A549 (cell line): Measurements from ENCODE around the gene CIAPIN1. TPM values are rescaled to one million over a fixed set of nuclear protein-coding genes. Genes with fewer than 3 reads are reported as not detected.

Experiments
- ATAC-seq, 2 experiments: fragments of 200-7000 bp in 1 of 2; fragments of >200 bp in 1 of 2; cut with Nextera tagmentation in 1 of 2; cut with Tn5 transposase in 1 of 2; 3 replicates each; pipeline versions ENCODE4 v1.8.0 to v1.9.1; 2018 to 2020; ENCODE audit warnings: mild to moderate bottlenecking in 1 of 2, moderate library complexity in 1 of 2
- CTCF ChIA-PET: fragments of 300-600 bp; sonication (Branson Sonifier 250); formaldehyde crosslinking; extraction: SDS; loops from one replicate; lab custom pipeline; 2021; ENCODE audit warnings: antibody characterized with exemption, inconsistent platforms; lab: Yijun Ruan, JAX
- POLR2A ChIA-PET: fragments of 350-600 bp; formaldehyde crosslinking; extraction: SDS; loops from one replicate; lab custom pipeline; 2021; ENCODE audit warnings: antibody characterized with exemption, inconsistent platforms; lab: Yijun Ruan, JAX
- DNase-seq, 2 experiments: peaks; one replicate each; pipeline versions ENCODE4 v3.0.0 to v3.0.0-alpha.2; 2011 to 2016; ENCODE audit warnings: low read depth in 1 of 2, low spot score in 1 of 2
- FAIRE-seq: peaks from 2 replicates; lab custom pipeline; 2011; peaks lifted over from hg19 to GRCh38; lab: Jason Lieb, UNC
- H3K27ac ChIP-seq, 2 experiments: fragments of >200 bp; sonication (Bioruptor Twin); formaldehyde crosslinking; 3 replicates each; pipeline ENCODE4 v1.5.1; 2016 to 2017
- H3K4me1 ChIP-seq: fragments of >200 bp; sonication (Bioruptor Twin); formaldehyde crosslinking; 3 replicates; pipeline ENCODE4 v1.6.1; 2016
- H3K4me2 ChIP-seq: fragments of >200 bp; sonication (Bioruptor Twin); formaldehyde crosslinking; 3 replicates; pipeline ENCODE4 v1.6.1; 2016
- H3K4me3 ChIP-seq: fragments of >200 bp; sonication (Bioruptor Twin); formaldehyde crosslinking; 3 replicates; pipeline ENCODE4 v1.5.1; 2016
- H3K9me3 ChIP-seq: fragments of >200 bp; sonication (Bioruptor Twin); formaldehyde crosslinking; 3 replicates; pipeline ENCODE4 v1.6.1; 2016
- BCL3 ChIP-seq: fragments of >200 bp; sonication (Bioruptor Twin); formaldehyde crosslinking; IDR thresholded peaks from 3 replicates; pipeline ENCODE4 v1.6.1; 2016
- CBX8 ChIP-seq: fragments of 200-600 bp; sonication (generic); IDR thresholded peaks from 2 replicates; pipeline ENCODE4 v1.6.1; 2016
- CHD4 ChIP-seq: fragments of 200-600 bp; sonication (generic); IDR thresholded peaks from 2 replicates; pipeline ENCODE4 v1.6.1; 2016; ENCODE audit warnings: antibody characterized with exemption, mild to moderate bottlenecking, borderline replicate concordance
- CTCF ChIP-seq: fragments of >200 bp; sonication (Bioruptor Twin); formaldehyde crosslinking; IDR thresholded peaks from 3 replicates; pipeline ENCODE4 v1.5.1; 2016
- E2F6 ChIP-seq: IDR thresholded peaks from 2 replicates; pipeline ENCODE4 v1.6.1; 2012; ENCODE audit warnings: low read depth, borderline replicate concordance
- ELK1 ChIP-seq: fragments of 150-350 bp; IDR thresholded peaks from 2 replicates; pipeline ENCODE4 v1.6.1; 2014; ENCODE audit warnings: low read depth, mild to moderate bottlenecking, low read length
- EP300 ChIP-seq, 2 experiments: fragments of >200 bp; sonication (Bioruptor Twin); formaldehyde crosslinking; IDR thresholded peaks; 2 replicates in 1 of 2; 3 replicates in 1 of 2; pipeline ENCODE4 v1.6.1; 2016 to 2017
- ESRRA ChIP-seq: fragments of 150-350 bp; IDR thresholded peaks from 2 replicates; pipeline ENCODE4 v1.6.1; 2014; ENCODE audit warnings: mild to moderate bottlenecking, low read length, borderline replicate concordance
- HMGXB4 ChIP-seq: fragments of 250-450 bp; sonication (Bioruptor Pico); IDR thresholded peaks from 2 replicates; pipeline ENCODE4 v1.5.0; 2021; ENCODE audit warnings: mild to moderate bottlenecking, moderate library complexity, borderline replicate concordance
- HOXB13 ChIP-seq: fragments of 250-450 bp; sonication (Bioruptor Pico); IDR thresholded peaks from 2 replicates; pipeline ENCODE4 v1.5.0; 2020; ENCODE audit warnings: low read depth, mild to moderate bottlenecking, moderate library complexity
- KDM1A ChIP-seq: fragments of 200-600 bp; sonication (generic); IDR thresholded peaks from 2 replicates; pipeline ENCODE4 v1.6.1; 2016; ENCODE audit warnings: low read depth, mild to moderate bottlenecking
- KDM5A ChIP-seq: fragments of 200-600 bp; sonication (generic); IDR thresholded peaks from 2 replicates; pipeline ENCODE4 v1.6.1; 2016; ENCODE audit warnings: antibody characterized with exemption, mild to moderate bottlenecking
- MAFK ChIP-seq: fragments of 450-650 bp; IDR thresholded peaks from 2 replicates; pipeline ENCODE4 v1.6.1; 2014; ENCODE audit not compliant: partially characterized antibody
- MYC ChIP-seq: IDR thresholded peaks from 2 replicates; pipeline ENCODE4 v1.6.1; 2012; ENCODE audit warnings: mild to moderate bottlenecking, inconsistent platforms, low read length, improper control_type of control experiment, borderline replicate concordance
- NFE2L2 ChIP-seq: fragments of 150-350 bp; conservative IDR thresholded peaks from 2 replicates; pipeline ENCODE4 v1.6.1; 2014; ENCODE audit warnings: low read length
- NPAS2 ChIP-seq: fragments of 250-450 bp; sonication (Bioruptor Pico); IDR thresholded peaks from 2 replicates; pipeline ENCODE4 v1.8.0; 2022; ENCODE audit warnings: mild to moderate bottlenecking, moderate library complexity, borderline replicate concordance
- POLR2AphosphoS2 ChIP-seq: conservative IDR thresholded peaks from 2 replicates; pipeline ENCODE4 v1.6.1; 2012; ENCODE audit warnings: low read length, improper control_type of control experiment, inconsistent platforms
- RAD21 ChIP-seq, 2 experiments: fragments of >200 bp in 1 of 2; sonication (Bioruptor Twin) in 1 of 2; formaldehyde crosslinking in 1 of 2; IDR thresholded peaks in 1 of 2; conservative IDR thresholded peaks in 1 of 2; 2 replicates in 1 of 2; 3 replicates in 1 of 2; pipeline ENCODE4 v1.6.1; 2012 to 2018; ENCODE audit warnings: inconsistent platforms in 1 of 2
- RARB ChIP-seq: fragments of 250-450 bp; sonication (Bioruptor Pico); IDR thresholded peaks from 2 replicates; pipeline ENCODE4 v1.8.0; 2021; ENCODE audit warnings: mild to moderate bottlenecking, moderate library complexity
- RFX5 ChIP-seq: fragments of 450-650 bp; IDR thresholded peaks from 2 replicates; pipeline ENCODE4 v1.7.1; 2014; ENCODE audit warnings: antibody characterized with exemption, mild to moderate bottlenecking, moderate library complexity
- TP53 ChIP-seq: fragments of 250-450 bp; sonication (Bioruptor Pico); IDR thresholded peaks from 2 replicates; pipeline ENCODE4 v1.5.0; 2021; ENCODE audit warnings: mild to moderate bottlenecking, moderate library complexity
- ZC3H11A ChIP-seq: fragments of 450-650 bp; IDR thresholded peaks from 2 replicates; pipeline ENCODE4 v1.6.1; 2014; ENCODE audit warnings: antibody characterized with exemption, mild to moderate bottlenecking
- ZFP36 ChIP-seq: fragments of 450-650 bp; IDR thresholded peaks from 2 replicates; pipeline ENCODE4 v1.6.1; 2014; ENCODE audit warnings: borderline replicate concordance; ENCODE audit not compliant: partially characterized antibody
- ZNF302 ChIP-seq: fragments of 250-450 bp; sonication (Bioruptor Pico); IDR thresholded peaks from 2 replicates; pipeline ENCODE4 v1.9.0; 2021; ENCODE audit warnings: inconsistent platforms, mild to moderate bottlenecking, moderate library complexity
- WGBS: methylation state at CpG from one replicate; pipeline ENCODE4 v1.1.6; 2017; ENCODE audit errors: missing lambda C conversion rate; 5-methylcytosine and 5-hydroxymethylcytosine counted together
- polyA plus RNA-seq, 4 experiments: library from polyadenylated mRNA; depleted of rRNA in 3 of 4; stranded (reverse); fragments of >200 nt; fragmentation: RNase III in 1 of 4; extraction: RNeasy Plus Mini Kit Qiagen cat#74134 plus additional on column Dnase treatment in 1 of 4; gene quantifications; 2 replicates in 3 of 4; 3 replicates in 1 of 4; pipeline ENCODE4 v1.2.3, GENCODE V29; 2011 to 2017

CIAPIN1 gene
- polyA plus RNA-seq, 2 of the 4 experiments (the other 2 are of a cell fraction), result 71.5 to 101 TPM

GRCh38 chr16:57493767-57494166, 46.6 kb upstream of the CIAPIN1 start:
- POLR2A ChIA-PET, result no interaction called here
- WGBS, result 82% methylated on average over 4 of the region's 4 CpGs
- no peak for DNase-seq
- H3K4me1 ChIP-seq, result no peaks in the 10 kb centered on the region
- no peak overlapping the region for H3K4me2 ChIP-seq
- H3K4me3 ChIP-seq, result no peak overlapping the region
- H3K9me3 ChIP-seq, result no peaks in the 10 kb centered on the region
- TF ChIP-seq ZC3H11A (no peak), MYC (no peak), KDM1A (no peak), BCL3 (no peak), E2F6 (no peak), HOXB13 (CRISPR knock-in tag) (no peak), ELK1 (no peak), HMGXB4 (CRISPR knock-in tag) (no peak), RARB (CRISPR knock-in tag) (no peak), NPAS2 (CRISPR knock-in tag) (no peak), CBX8 (no peak), TP53 (no peak), CTCF (no peak), ZFP36 (no peak), POLR2AphosphoS2 (no peak), ESRRA (no peak)
- CTCF ChIA-PET, result interaction anchor here (1.1 to 22.0 kb wide), 2 partner anchors 28 to 32 kb away, joined by 3 to 194 read pairs; partner anchors contain the start of gene POLR2C
- no peak for ATAC-seq
- H3K27ac ChIP-seq, result no peak overlapping the region
- no peak for FAIRE-seq

GRCh38 chr16:57489229-57489628, 42.0 kb upstream of the CIAPIN1 start:
- ChIA-PET CTCF (interaction anchor here (0.6 to 8.9 kb wide), 4 partner anchors 13 to 92 kb away, joined by 4 to 70 read pairs (median 35); no protein-coding TSS in a partner anchor), POLR2A (interaction anchor here (1.2 kb wide), 1 partner anchor 9 kb away, joined by 3 read pairs; no protein-coding TSS in a partner anchor)
- TF ChIP-seq CBX8 (no peak), KDM5A (no peak), POLR2AphosphoS2 (no peak), HMGXB4 (CRISPR knock-in tag) (no peak), EP300 (IDR thresholded peaks at IDR 0.05) (no peak), NFE2L2 (no peak), RAD21 (conservative IDR thresholded peaks at IDR 0.05 in 1 of 2, IDR thresholded peaks at IDR 0.05 in 1 of 2) (no peak), MAFK (no peak), ZNF302 (CRISPR knock-in tag) (no peak), CHD4 (no peak), RFX5 (no peak)
- Histone ChIP-seq H3K4me2 (no peak overlapping the region), H3K4me1 (peaks cover 23% of the 10 kb centered on the region), H3K9me3 (no peaks in the 10 kb centered on the region), H3K27ac (no peak overlapping the region), H3K4me3 (no peak overlapping the region)
- DNase-seq (no peak), ATAC-seq (no peak), FAIRE-seq (no peak)
- 86% methylated on average over 5 of the region's 5 CpGs for WGBS
